ENCODE data around the gene CLIP1.
A peak's percentile ranks its signal among the peaks of the same experiment; 100 is the strongest.

CLIP1 gene

DNA sequence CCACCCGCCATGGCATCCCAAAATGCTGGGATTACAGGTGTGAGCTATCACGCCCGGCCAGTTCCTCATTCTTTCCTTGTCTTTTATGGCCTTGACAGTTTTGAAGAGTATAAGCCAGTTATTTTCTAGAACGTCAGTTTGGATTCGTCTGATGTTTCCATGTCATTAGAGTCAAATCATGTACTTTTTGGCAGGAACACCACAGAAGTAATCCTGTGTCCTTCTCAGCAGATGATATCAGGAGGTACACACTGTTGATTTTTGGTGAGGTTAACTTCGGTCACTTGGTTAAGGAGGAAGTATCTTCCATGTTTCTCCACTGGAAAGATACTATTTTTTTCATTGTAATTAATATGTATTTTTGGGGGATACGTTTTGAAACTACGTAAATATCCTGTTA is 131.0 kb downstream of the CLIP1 start:
- peaks cover 19% of the 10 kb centered on the region for H3K36me3 ChIP-seq (ENCODE audit: insufficient read depth, insufficient read length, low read length)

GRCh38 chr12:122283680-122284079 is 138.8 kb downstream of the CLIP1 start:
- no peak overlapping the region for H3K9ac ChIP-seq (ENCODE audit: insufficient read length, low read depth)
- H3K36me3 ChIP-seq (ENCODE audit: insufficient read depth, insufficient read length, low read length), result peaks cover 12% of the 10 kb centered on the region
- no peak overlapping the region for H3K4me3 ChIP-seq (ENCODE audit: insufficient read length, low read depth)
- DNase-seq (ENCODE audit: low read depth, low spot score), result no peak
- TF ChIP-seq YY1 (IDR thresholded peaks at IDR 0.05; ENCODE audit: insufficient read depth, insufficient read length) (no peak), ZNF274 (IDR thresholded peaks at IDR 0.05; ENCODE audit: low read depth, low read length) (no peak), SUZ12 (IDR thresholded peaks at IDR 0.05; ENCODE audit: extremely low read depth, insufficient read depth, insufficient read length) (no peak)
- no peaks in the 10 kb centered on the region for H3K4me1 ChIP-seq (ENCODE audit: insufficient read depth, insufficient read length)
- no peaks in the 10 kb centered on the region for H3K9me3 ChIP-seq (ENCODE audit: insufficient read depth, low read length)
- no peaks in the 10 kb centered on the region for H3K27me3 ChIP-seq (ENCODE audit: insufficient read depth, insufficient read length)

More for the DNA sequence above, 131.0 kb downstream of the CLIP1 start:
- no peaks in the 10 kb centered on the region for H3K9me3 ChIP-seq (ENCODE audit: insufficient read depth, low read length)
- no peaks in the 10 kb centered on the region for H3K27me3 ChIP-seq (ENCODE audit: insufficient read depth, insufficient read length)
- TF ChIP-seq SUZ12 (IDR thresholded peaks at IDR 0.05; ENCODE audit: extremely low read depth, insufficient read depth, insufficient read length) (no peak), ZNF274 (IDR thresholded peaks at IDR 0.05; ENCODE audit: low read depth, low read length) (no peak), YY1 (IDR thresholded peaks at IDR 0.05; ENCODE audit: insufficient read depth, insufficient read length) (no peak)
- DNase-seq (ENCODE audit: low read depth, low spot score), result no peak
- H3K4me3 ChIP-seq (ENCODE audit: insufficient read length, low read depth), result no peak overlapping the region
- no peak overlapping the region for H3K9ac ChIP-seq (ENCODE audit: insufficient read length, low read depth)
- H3K4me1 ChIP-seq (ENCODE audit: insufficient read depth, insufficient read length), result no peaks in the 10 kb centered on the region

- H3K27me3 ChIP-seq (ENCODE audit: insufficient read depth, insufficient read length), result no peaks in the 10 kb centered on the region
- no peaks in the 10 kb centered on the region for H3K9me3 ChIP-seq (ENCODE audit: insufficient read depth, low read length)
- H3K4me3 ChIP-seq (ENCODE audit: insufficient read length, low read depth), result no peak overlapping the region
- H3K36me3 ChIP-seq (ENCODE audit: insufficient read depth, insufficient read length, low read length), result peaks cover 14% of the 10 kb centered on the region
- no peaks in the 10 kb centered on the region for H3K4me1 ChIP-seq (ENCODE audit: insufficient read depth, insufficient read length)
- TF ChIP-seq ZNF274 (IDR thresholded peaks at IDR 0.05; ENCODE audit: low read depth, low read length) (no peak), SUZ12 (IDR thresholded peaks at IDR 0.05; ENCODE audit: extremely low read depth, insufficient read depth, insufficient read length) (no peak), YY1 (IDR thresholded peaks at IDR 0.05; ENCODE audit: insufficient read depth, insufficient read length) (no peak)
- DNase-seq (ENCODE audit: low read depth, low spot score), result no peak
- H3K9ac ChIP-seq (ENCODE audit: insufficient read length, low read depth), result no peak overlapping the region
These were observed 140.4 kb downstream of the CLIP1 start for GRCh38 chr12:122282061-122282460.

GRCh38 chr12:122276242-122276641 is 146.2 kb downstream of the CLIP1 start:
- TF ChIP-seq ZNF274 (IDR thresholded peaks at IDR 0.05; ENCODE audit: low read depth, low read length) (no peak), YY1 (IDR thresholded peaks at IDR 0.05; ENCODE audit: insufficient read depth, insufficient read length) (no peak), SUZ12 (IDR thresholded peaks at IDR 0.05; ENCODE audit: extremely low read depth, insufficient read depth, insufficient read length) (no peak)

GRCh38 chr12:122275459-122275858 is 147.0 kb downstream of the CLIP1 start:
- no peak for DNase-seq (ENCODE audit: low read depth, low spot score)
- H3K36me3 ChIP-seq (ENCODE audit: insufficient read depth, insufficient read length, low read length), result peaks cover 29% of the 10 kb centered on the region
- no peak for TF ChIP-seq YY1 (IDR thresholded peaks at IDR 0.05; ENCODE audit: insufficient read depth, insufficient read length)
- TF ChIP-seq SUZ12 (IDR thresholded peaks at IDR 0.05; ENCODE audit: extremely low read depth, insufficient read depth, insufficient read length), result no peak
- no peak for TF ChIP-seq ZNF274 (IDR thresholded peaks at IDR 0.05; ENCODE audit: low read depth, low read length)
- no peaks in the 10 kb centered on the region for H3K9me3 ChIP-seq (ENCODE audit: insufficient read depth, low read length)
- no peaks in the 10 kb centered on the region for H3K4me1 ChIP-seq (ENCODE audit: insufficient read depth, insufficient read length)
- no peaks in the 10 kb centered on the region for H3K27me3 ChIP-seq (ENCODE audit: insufficient read depth, insufficient read length)
- H3K9ac ChIP-seq (ENCODE audit: insufficient read length, low read depth), result no peak overlapping the region
- no peak overlapping the region for H3K4me3 ChIP-seq (ENCODE audit: insufficient read length, low read depth)

More at GRCh38 chr12:122276242-122276641, 146.2 kb downstream of the CLIP1 start:
- Histone ChIP-seq H3K27me3 (ENCODE audit: insufficient read depth, insufficient read length) (no peaks in the 10 kb centered on the region), H3K4me3 (ENCODE audit: insufficient read length, low read depth) (no peak overlapping the region), H3K4me1 (ENCODE audit: insufficient read depth, insufficient read length) (no peaks in the 10 kb centered on the region), H3K36me3 (ENCODE audit: insufficient read depth, insufficient read length, low read length) (peaks cover 29% of the 10 kb centered on the region), H3K9ac (ENCODE audit: insufficient read length, low read depth) (no peak overlapping the region), H3K9me3 (ENCODE audit: insufficient read depth, low read length) (no peaks in the 10 kb centered on the region)
- no peak for DNase-seq (ENCODE audit: low read depth, low spot score)

DNA sequence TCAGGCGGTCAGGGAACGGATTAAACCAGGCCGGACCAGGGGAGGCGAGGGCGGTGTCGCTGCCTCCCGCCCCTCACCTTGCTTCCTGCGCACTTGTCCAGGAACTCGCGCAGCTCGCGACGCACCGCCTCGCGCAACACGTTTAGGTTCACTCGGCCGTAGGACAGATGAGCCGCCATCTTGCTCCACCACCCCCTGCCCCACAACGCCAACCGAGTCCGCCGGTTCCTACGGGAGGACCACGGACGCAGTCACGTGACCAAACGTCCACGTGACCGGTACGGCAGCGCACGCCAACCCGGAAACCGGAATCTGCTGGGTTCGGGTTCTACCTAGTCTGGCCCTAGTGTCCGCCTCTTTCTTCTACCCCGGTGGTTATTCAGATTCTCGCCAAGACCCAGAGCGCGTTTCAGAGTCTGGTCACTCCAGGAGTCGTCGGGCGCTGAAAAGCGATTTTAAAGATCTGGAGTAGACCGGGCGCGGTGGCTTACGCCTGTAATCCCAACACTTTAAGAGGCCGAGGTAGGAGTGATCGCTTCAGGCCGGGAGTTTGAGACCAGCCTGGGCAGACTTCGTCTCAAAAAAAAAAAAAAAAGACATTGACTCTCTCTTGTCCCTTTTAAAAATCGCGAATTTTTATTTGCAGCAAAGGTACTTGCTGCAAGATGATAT is 156.1 kb downstream of the CLIP1 start, which contains the start of gene VPS33A:
VPS33A (minus strand) TSS at position 265 of the 672 bp plus-strand sequence; CDS start at position 179, 86 bp downstream.
- H3K4me1 ChIP-seq (ENCODE audit: insufficient read depth, insufficient read length), result no peaks in the 10 kb centered on the region
- H3K9ac ChIP-seq (ENCODE audit: insufficient read length, low read depth), result peak within 1 kb of the TSS; percentile 99
- peaks cover 32% of the 10 kb centered on the region for H3K36me3 ChIP-seq (ENCODE audit: insufficient read depth, insufficient read length, low read length)
- TF ChIP-seq YY1 (IDR thresholded peaks at IDR 0.05; ENCODE audit: insufficient read depth, insufficient read length) (peak; percentile 80), SUZ12 (IDR thresholded peaks at IDR 0.05; ENCODE audit: extremely low read depth, insufficient read depth, insufficient read length) (no peak), ZNF274 (IDR thresholded peaks at IDR 0.05; ENCODE audit: low read depth, low read length) (no peak)
- DNase-seq (ENCODE audit: low read depth, low spot score), result peak; percentile 99
- H3K27me3 ChIP-seq (ENCODE audit: insufficient read depth, insufficient read length), result no peaks in the 10 kb centered on the region
- no peaks in the 10 kb centered on the region for H3K9me3 ChIP-seq (ENCODE audit: insufficient read depth, low read length)
- peak within 1 kb of the TSS; percentile 99 for H3K4me3 ChIP-seq (ENCODE audit: insufficient read length, low read depth)

DNA sequence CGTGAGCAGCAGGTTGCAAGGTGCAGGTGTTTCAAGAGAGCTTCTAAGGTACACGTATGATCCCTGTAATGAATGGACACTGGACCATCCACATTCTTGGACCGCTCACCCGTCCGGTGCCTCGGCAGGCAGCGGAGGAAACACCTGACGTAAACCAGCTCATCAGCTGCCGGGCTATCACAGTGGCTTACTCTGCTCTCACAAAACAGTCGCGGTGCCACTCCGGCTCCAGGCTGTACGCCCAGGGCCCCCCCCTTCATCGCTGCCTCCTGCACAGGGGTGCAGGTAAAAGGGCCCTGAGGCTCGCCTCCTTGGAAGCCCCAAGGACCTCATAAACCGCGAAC is 156.6 kb downstream of the CLIP1 start:
- Histone ChIP-seq H3K4me1 (ENCODE audit: insufficient read depth, insufficient read length) (no peaks in the 10 kb centered on the region), H3K27me3 (ENCODE audit: insufficient read depth, insufficient read length) (no peaks in the 10 kb centered on the region), H3K4me3 (ENCODE audit: insufficient read length, low read depth) (peak overlapping the region; percentile 99), H3K9ac (ENCODE audit: insufficient read length, low read depth) (peak overlapping the region; percentile 99), H3K9me3 (ENCODE audit: insufficient read depth, low read length) (no peaks in the 10 kb centered on the region), H3K36me3 (ENCODE audit: insufficient read depth, insufficient read length, low read length) (peaks cover 37% of the 10 kb centered on the region)
- TF ChIP-seq YY1 (IDR thresholded peaks at IDR 0.05; ENCODE audit: insufficient read depth, insufficient read length) (no peak), ZNF274 (IDR thresholded peaks at IDR 0.05; ENCODE audit: low read depth, low read length) (no peak), SUZ12 (IDR thresholded peaks at IDR 0.05; ENCODE audit: extremely low read depth, insufficient read depth, insufficient read length) (no peak)
- no peak for DNase-seq (ENCODE audit: low read depth, low spot score)

Data from NT2/D1 (cell line).